ENCODE results near the gene VPS13D. TPM values are rescaled to one million over a fixed set of nuclear protein-coding genes. Genes with fewer than 3 reads are reported as not detected.

VPS13D gene
- total RNA-seq, 4 donors from 2014 or later, result 42.5 to 103 (median 59.8) TPM

- H3K27ac ChIP-seq, result peak overlapping the region in 3 of 4 donors; percentile 74 to 91 (median 88)
- no peak for TF ChIP-seq CTCF (IDR thresholded peaks at IDR 0.05)
- no peak for TF ChIP-seq POLR2A (IDR thresholded peaks at IDR 0.05)
- DNase-seq, result no peak
- H3K27me3 ChIP-seq, result no peaks in the 10 kb centered on the region
- intact Hi-C loops (cut with DNase I), result no loop called here
- H3K9me3 ChIP-seq, result no peaks in the 10 kb centered on the region
- no peaks in the 10 kb centered on the region for H3K36me3 ChIP-seq
- H3K4me1 ChIP-seq, result peaks cover under 1 to 61% (median 33%) of the 10 kb centered on the region in 3 donors
- WGBS, 2 donors, result 80% methylated on average over 1 of the region's 3 CpGs; no CpG with 5 or more reads in 1 of the 2 donors
- no peak overlapping the region for H3K4me3 ChIP-seq
These were observed 324.1 kb downstream of the VPS13D start for GRCh38 chr1:12553963-12554362.

GRCh38 chr1:12554521-12555305 is 324.9 kb downstream of the VPS13D start:
- H3K36me3 ChIP-seq, result no peaks in the 10 kb centered on the region

GRCh38 chr1:12555411-12556367 is 325.9 kb downstream of the VPS13D start:
- peaks cover 0 to 44% (median 16%) of the 10 kb centered on the region in 3 donors for H3K4me1 ChIP-seq
- 83 to 86% methylated on average over 11 to 12 of the region's 13 CpGs for WGBS, 2 donors
- H3K4me3 ChIP-seq, result no peak overlapping the region
- intact Hi-C loops (cut with DNase I), result no loop called here
- H3K9me3 ChIP-seq, result no peaks in the 10 kb centered on the region
- no peaks in the 10 kb centered on the region for H3K27me3 ChIP-seq
- no peaks in the 10 kb centered on the region for H3K36me3 ChIP-seq
- TF ChIP-seq POLR2A (IDR thresholded peaks at IDR 0.05) (no peak), CTCF (IDR thresholded peaks at IDR 0.05) (no peak)
- peak overlapping the region; percentile 47 to 91 (median 88) for H3K27ac ChIP-seq
- DNase-seq, result no peak

More at GRCh38 chr1:12554521-12555305, 324.9 kb downstream of the VPS13D start:
- DNase-seq, result no peak
- peaks cover 0 to 53% (median 25%) of the 10 kb centered on the region in 3 donors for H3K4me1 ChIP-seq
- H3K27me3 ChIP-seq, result no peaks in the 10 kb centered on the region
- TF ChIP-seq CTCF (IDR thresholded peaks at IDR 0.05) (no peak), POLR2A (IDR thresholded peaks at IDR 0.05) (no peak)
- peak overlapping the region; percentile 18 to 91 (median 88) for H3K27ac ChIP-seq
- no peaks in the 10 kb centered on the region for H3K9me3 ChIP-seq
- 91% methylated on average over 5 to 11 of the region's 18 CpGs for WGBS, 2 donors
- H3K4me3 ChIP-seq, result no peak overlapping the region
- intact Hi-C loops (cut with DNase I), result no loop called here

DNA sequence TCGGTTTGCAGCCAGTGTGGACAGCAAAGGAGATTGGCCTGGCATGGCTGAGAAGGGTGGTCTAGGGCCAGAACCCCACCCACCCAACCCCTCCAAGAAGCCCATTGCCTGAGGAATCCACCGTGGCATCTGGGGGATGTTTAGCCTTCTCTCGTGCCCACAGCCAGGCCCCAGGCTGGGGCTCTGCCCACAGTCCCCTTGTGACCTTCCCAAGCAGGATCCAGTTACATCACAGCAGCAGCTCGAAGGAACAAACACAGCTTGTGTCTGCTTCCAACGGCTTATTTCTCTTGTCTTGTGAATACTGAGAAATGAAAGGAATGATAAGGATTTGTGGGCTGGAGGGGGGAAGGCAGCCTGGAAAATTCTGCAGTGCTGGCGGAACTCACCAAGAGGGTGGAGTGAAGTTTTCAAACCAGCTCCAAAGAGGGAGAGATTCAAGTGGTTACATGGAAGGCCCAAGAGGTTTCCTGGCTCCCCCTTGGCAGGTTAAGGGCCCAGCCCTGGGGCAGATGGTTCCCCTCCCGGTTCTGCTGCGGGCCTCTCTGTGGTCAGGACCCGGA is 326.6 kb downstream of the VPS13D start:
- Histone ChIP-seq H3K27me3 (no peaks in the 10 kb centered on the region), H3K4me1 (peaks cover 0 to 51% (median 16%) of the 10 kb centered on the region in 3 donors), H3K27ac (peak overlapping the region; percentile 67 to 91 (median 88)), H3K36me3 (no peaks in the 10 kb centered on the region), H3K9me3 (no peaks in the 10 kb centered on the region), H3K4me3 (no peak overlapping the region)
- intact Hi-C loops (cut with DNase I), result no loop called here
- WGBS, 2 donors, result 33 to 45% methylated on average over 4 to 7 of the region's 9 CpGs
- no peak for TF ChIP-seq CTCF (IDR thresholded peaks at IDR 0.05)
- TF ChIP-seq POLR2A (IDR thresholded peaks at IDR 0.05), result no peak
- no peak for DNase-seq

Measured in esophagus squamous epithelium (tissue), 5 donors.